ENCODE data around the gene RABL6. TPM values are rescaled to one million over a fixed set of nuclear protein-coding genes. Genes with fewer than 3 reads are reported as not detected.

The RABL6 gene
- total RNA-seq, 4 donors from 2014 or later, result 28.8 to 57.9 (median 39.6) TPM

DNA sequence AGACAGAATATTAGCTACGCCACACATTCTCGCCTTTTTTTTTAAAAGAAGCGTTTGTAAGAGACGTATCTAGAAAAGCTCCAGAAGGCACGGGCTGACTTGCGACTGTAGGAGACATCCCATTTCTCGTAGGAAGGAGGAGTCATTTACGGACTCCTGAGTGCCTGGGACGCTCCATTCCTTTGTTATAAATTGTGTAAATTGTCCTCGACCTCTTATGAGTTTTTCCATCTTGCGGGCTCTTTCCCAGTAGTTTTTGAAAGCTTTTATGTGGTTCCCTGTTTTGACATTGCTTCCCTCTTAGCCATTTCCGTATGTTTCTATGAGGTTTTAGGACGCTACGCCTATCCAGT lies 1.0 kb downstream of the RABL6 start:
- H3K36me3 ChIP-seq, result no peaks in the 10 kb centered on the region
- peaks cover 0 to 15% of the 10 kb centered on the region in 2 donors for H3K4me1 ChIP-seq
- H3K9me3 ChIP-seq, result no peaks in the 10 kb centered on the region
- no peak for DNase-seq
- no peak overlapping the region for H3K27ac ChIP-seq
- intact Hi-C loops (cut with DNase I; ENCODE audit: low total_unique reads), result no loop called here
- peak overlapping the region; percentile 81 to 94 for H3K4me3 ChIP-seq
- H3K27me3 ChIP-seq, result no peaks in the 10 kb centered on the region
- TF ChIP-seq POLR2A (IDR thresholded peaks at IDR 0.05), result no peak
- TF ChIP-seq, protein P1, sequence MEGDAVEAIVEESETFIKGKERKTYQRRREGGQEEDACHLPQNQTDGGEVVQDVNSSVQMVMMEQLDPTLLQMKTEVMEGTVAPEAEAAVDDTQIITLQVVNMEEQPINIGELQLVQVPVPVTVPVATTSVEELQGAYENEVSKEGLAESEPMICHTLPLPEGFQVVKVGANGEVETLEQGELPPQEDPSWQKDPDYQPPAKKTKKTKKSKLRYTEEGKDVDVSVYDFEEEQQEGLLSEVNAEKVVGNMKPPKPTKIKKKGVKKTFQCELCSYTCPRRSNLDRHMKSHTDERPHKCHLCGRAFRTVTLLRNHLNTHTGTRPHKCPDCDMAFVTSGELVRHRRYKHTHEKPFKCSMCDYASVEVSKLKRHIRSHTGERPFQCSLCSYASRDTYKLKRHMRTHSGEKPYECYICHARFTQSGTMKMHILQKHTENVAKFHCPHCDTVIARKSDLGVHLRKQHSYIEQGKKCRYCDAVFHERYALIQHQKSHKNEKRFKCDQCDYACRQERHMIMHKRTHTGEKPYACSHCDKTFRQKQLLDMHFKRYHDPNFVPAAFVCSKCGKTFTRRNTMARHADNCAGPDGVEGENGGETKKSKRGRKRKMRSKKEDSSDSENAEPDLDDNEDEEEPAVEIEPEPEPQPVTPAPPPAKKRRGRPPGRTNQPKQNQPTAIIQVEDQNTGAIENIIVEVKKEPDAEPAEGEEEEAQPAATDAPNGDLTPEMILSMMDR (IDR thresholded peaks at IDR 0.05), result no peak

DNA sequence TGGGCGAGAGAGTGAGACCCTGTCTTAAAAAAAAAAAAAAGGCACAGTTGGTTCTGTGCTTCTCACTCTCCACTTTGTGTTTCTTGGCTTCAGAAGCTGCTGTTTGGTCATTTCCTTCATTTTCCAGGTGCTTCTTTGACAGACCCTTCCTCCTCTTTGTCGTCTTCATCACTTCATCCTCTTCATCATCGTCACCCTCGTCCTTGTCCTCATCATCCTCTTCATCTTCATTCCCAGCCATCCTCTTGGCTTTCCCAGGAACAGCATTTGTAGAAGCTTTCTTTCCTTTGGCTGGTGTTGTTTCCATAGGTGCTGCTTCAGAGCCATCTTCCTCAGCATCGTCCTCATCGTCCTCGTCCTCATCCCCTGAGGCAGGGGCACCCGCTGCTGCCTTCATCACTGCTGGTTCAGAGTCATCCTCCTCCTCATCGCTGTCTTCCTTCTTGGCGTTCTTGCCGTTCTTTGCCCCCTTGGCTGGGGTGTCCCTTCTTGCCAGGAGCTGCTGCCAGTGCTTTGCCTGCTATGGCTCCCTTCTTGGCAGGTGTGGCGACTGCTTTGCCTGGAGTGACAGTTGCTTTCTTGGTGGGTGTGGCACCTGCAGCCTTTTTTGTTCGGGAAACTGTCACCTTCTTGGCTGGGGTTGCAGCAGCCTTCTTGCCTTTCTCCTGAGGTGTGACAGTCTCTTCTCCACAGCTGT lies 7.1 kb downstream of the RABL6 start:
- Histone ChIP-seq H3K9me3 (no peaks in the 10 kb centered on the region), H3K27me3 (no peaks in the 10 kb centered on the region), H3K4me3 (no peak overlapping the region), H3K27ac (no peak overlapping the region), H3K36me3 (no peaks in the 10 kb centered on the region), H3K4me1 (peaks cover 0 to 3% of the 10 kb centered on the region in 2 donors)
- DNase-seq, result no peak
- intact Hi-C loops (cut with DNase I; ENCODE audit: low total_unique reads), result no loop called here
- TF ChIP-seq POLR2A (IDR thresholded peaks at IDR 0.05), result no peak
- TF ChIP-seq, protein P1 (IDR thresholded peaks at IDR 0.05), result no peak

DNA sequence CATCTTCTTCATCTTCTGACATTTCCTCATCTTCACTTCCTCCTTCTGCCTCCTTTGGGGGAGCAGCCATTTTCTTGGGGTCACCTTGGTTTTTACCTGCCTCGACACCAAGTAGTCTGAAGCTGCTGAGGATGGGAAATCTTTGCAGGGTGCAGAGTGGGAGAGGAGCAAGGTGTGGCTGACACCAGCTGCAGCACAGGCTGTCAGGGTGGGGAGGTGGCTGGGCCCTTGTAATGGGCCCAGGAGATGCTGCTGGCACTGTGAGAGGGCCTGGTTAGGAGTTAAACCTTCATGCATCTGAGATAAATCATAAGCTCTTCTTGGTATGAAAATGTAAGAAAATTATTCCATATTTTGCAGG lies 7.7 kb downstream of the RABL6 start:
- DNase-seq, result no peak
- H3K36me3 ChIP-seq, result no peaks in the 10 kb centered on the region
- intact Hi-C loops (cut with DNase I; ENCODE audit: low total_unique reads), result no loop called here
- H3K4me1 ChIP-seq, result no peaks in the 10 kb centered on the region
- H3K9me3 ChIP-seq, result no peaks in the 10 kb centered on the region
- H3K27ac ChIP-seq, result no peak overlapping the region
- TF ChIP-seq POLR2A (IDR thresholded peaks at IDR 0.05), result no peak
- TF ChIP-seq, protein P1 (IDR thresholded peaks at IDR 0.05), result no peak
- no peaks in the 10 kb centered on the region for H3K27me3 ChIP-seq
- H3K4me3 ChIP-seq, result no peak overlapping the region

DNA sequence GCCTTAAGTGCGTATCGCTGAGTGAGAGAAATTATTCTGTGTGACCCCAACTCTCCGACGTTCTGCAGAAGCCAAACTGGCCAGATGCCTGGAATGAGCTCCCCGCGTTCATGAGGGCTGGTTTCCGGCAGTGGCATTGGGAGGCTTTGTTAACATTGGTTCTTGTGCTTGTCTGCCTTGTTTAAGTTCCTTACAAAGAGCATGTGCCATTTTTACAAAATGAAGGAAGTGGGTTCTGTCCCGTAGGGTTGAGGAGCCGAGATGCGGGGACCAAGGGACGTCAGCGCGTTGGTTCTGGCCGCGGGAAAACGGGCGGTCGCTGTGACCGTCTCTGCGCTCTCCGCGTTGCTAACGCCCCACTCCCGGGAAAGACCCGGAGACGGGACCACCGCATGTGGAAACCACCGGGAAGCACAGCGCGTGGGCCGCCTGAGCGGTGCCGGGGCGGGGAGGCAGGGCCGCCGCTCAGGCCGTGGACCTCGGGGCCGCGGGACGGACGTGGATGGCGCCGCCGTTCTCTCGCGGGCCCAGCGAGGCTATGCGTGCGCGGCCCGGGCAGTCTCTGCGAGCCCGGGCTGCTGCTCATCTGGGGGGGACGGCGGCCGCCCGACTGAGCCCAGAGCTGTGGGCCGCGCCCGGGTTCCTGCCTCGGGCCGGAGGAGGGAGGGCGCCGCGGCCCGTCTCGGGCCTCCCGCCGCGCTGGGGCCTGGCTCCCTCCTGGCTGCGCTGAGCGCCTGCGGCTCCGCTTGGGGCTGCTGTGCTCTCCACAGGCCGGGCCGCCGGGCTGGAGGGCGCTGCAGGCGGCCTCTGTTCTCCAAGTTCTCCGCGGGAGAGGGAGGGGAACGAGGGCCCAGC lies 13.4 kb downstream of the RABL6 start:
- no peak overlapping the region for H3K27ac ChIP-seq
- peak overlapping the region; percentile 14 to 33 for H3K4me3 ChIP-seq
- H3K27me3 ChIP-seq, result no peaks in the 10 kb centered on the region
- intact Hi-C loops (cut with DNase I; ENCODE audit: low total_unique reads), result no loop called here
- peaks cover 0 to 10% of the 10 kb centered on the region in 2 donors for H3K4me1 ChIP-seq
- no peaks in the 10 kb centered on the region for H3K9me3 ChIP-seq
- DNase-seq, result no peak
- TF ChIP-seq, protein P1 (IDR thresholded peaks at IDR 0.05), result no peak
- TF ChIP-seq POLR2A (IDR thresholded peaks at IDR 0.05), result no peak
- no peaks in the 10 kb centered on the region for H3K36me3 ChIP-seq

Data from uterus (tissue), 4 donors.